Subcutaneous abdominal adipose tissue (tissue), 5 donors: ENCODE data around the gene ZBTB40.

Experiments used
- H3K27ac ChIP-seq: one replicate; pipeline ENCODE4 v1.7.0; 2013; ENCODE audit warnings: low read depth, mild to moderate bottlenecking, inconsistent platforms, low read length, moderate library complexity
- H3K27me3 ChIP-seq, 5 donors: one replicate each; pipeline ENCODE4 v1.7.0; 2013; ENCODE audit warnings: low read length in 5 of 5, inconsistent platforms in 1 of 5; ENCODE audit not compliant: control insufficient read depth in 5 of 5, insufficient read depth in 4 of 5
- H3K36me3 ChIP-seq, 5 donors: one replicate each; pipeline ENCODE4 v1.7.0; 2013; ENCODE audit warnings: low read length in 5 of 5; ENCODE audit not compliant: control insufficient read depth in 5 of 5, insufficient read depth in 5 of 5
- H3K4me1 ChIP-seq, 5 donors: one replicate each; pipeline ENCODE4 v1.7.0; 2013; ENCODE audit warnings: low read length in 5 of 5, mild to moderate bottlenecking in 3 of 5, moderate library complexity in 1 of 5; ENCODE audit not compliant: control insufficient read depth in 5 of 5, insufficient read depth in 5 of 5
- H3K4me3 ChIP-seq, 5 donors: one replicate each; pipeline ENCODE4 v1.7.0; 2013; ENCODE audit warnings: low read length in 5 of 5, low read depth in 1 of 5
- H3K9ac ChIP-seq, 5 donors: one replicate each; pipeline ENCODE4 v1.7.0; 2013; ENCODE audit warnings: low read length in 5 of 5, mild to moderate bottlenecking in 4 of 5, moderate library complexity in 3 of 5
- H3K9me3 ChIP-seq, 5 donors: one replicate each; pipeline ENCODE4 v1.7.0; 2013; ENCODE audit warnings: low read length in 5 of 5; ENCODE audit not compliant: control insufficient read depth in 5 of 5
- donor health status: healthy.
- donor health status: healthy.
- donor health status: healthy.
- donor health status: healthy.
- donor health status: healthy.

Gene ZBTB40

GRCh38 chr1:22547186-22547817, 95.7 kb downstream of the ZBTB40 start:
- Histone ChIP-seq H3K9ac (no peak overlapping the region), H3K9me3 (no peaks in the 10 kb centered on the region), H3K27ac (no peak overlapping the region), H3K4me1 (no peaks in the 10 kb centered on the region), H3K4me3 (no peak overlapping the region), H3K27me3 (peaks cover 30 to 62% (median 49%) of the 10 kb centered on the region in 5 donors), H3K36me3 (no peaks in the 10 kb centered on the region)

GRCh38 chr1:22547818-22548462, 96.3 kb downstream of the ZBTB40 start:
- no peak overlapping the region for H3K4me3 ChIP-seq
- no peaks in the 10 kb centered on the region for H3K9me3 ChIP-seq
- no peak overlapping the region for H3K9ac ChIP-seq
- H3K27me3 ChIP-seq: peaks cover 33 to 66% (median 54%) of the 10 kb centered on the region in 5 donors
- H3K4me1 ChIP-seq: no peaks in the 10 kb centered on the region
- H3K36me3 ChIP-seq: no peaks in the 10 kb centered on the region
- H3K27ac ChIP-seq: no peak overlapping the region

GRCh38 chr1:22550021-22550420, 98.4 kb downstream of the ZBTB40 start:
- Histone ChIP-seq H3K36me3 (no peaks in the 10 kb centered on the region), H3K27me3 (peaks cover 51 to 73% (median 60%) of the 10 kb centered on the region in 5 donors), H3K4me1 (peaks cover 0 to 5% (median 0%) of the 10 kb centered on the region in 5 donors), H3K9me3 (no peaks in the 10 kb centered on the region), H3K27ac (no peak overlapping the region), H3K4me3 (no peak overlapping the region), H3K9ac (no peak overlapping the region)

- peaks cover 0 to 5% (median 0%) of the 10 kb centered on the region in 5 donors for H3K4me1 ChIP-seq
- H3K9me3 ChIP-seq: no peaks in the 10 kb centered on the region
- H3K4me3 ChIP-seq: no peak overlapping the region
- peaks cover 52 to 74% (median 66%) of the 10 kb centered on the region in 5 donors for H3K27me3 ChIP-seq
- H3K9ac ChIP-seq: no peak overlapping the region
- H3K36me3 ChIP-seq: no peaks in the 10 kb centered on the region
- no peak overlapping the region for H3K27ac ChIP-seq
These were observed 99.9 kb downstream of the ZBTB40 start for GRCh38 chr1:22551591-22551990.

- H3K27me3 ChIP-seq: peaks cover 48 to 78% (median 71%) of the 10 kb centered on the region in 5 donors
- no peak overlapping the region for H3K4me3 ChIP-seq
- no peaks in the 10 kb centered on the region for H3K9me3 ChIP-seq
These were observed 100.4 kb downstream of the ZBTB40 start for GRCh38 chr1:22552021-22552420.

GRCh38 chr1:22553104-22553880, 101.6 kb downstream of the ZBTB40 start:
- no peak overlapping the region for H3K9ac ChIP-seq
- H3K4me1 ChIP-seq: peaks cover 0 to 5% (median 0%) of the 10 kb centered on the region in 5 donors
- no peak overlapping the region for H3K27ac ChIP-seq
- H3K27me3 ChIP-seq: peaks cover 44 to 80% (median 69%) of the 10 kb centered on the region in 5 donors
- no peaks in the 10 kb centered on the region for H3K36me3 ChIP-seq
- H3K9me3 ChIP-seq: no peaks in the 10 kb centered on the region
- no peak overlapping the region for H3K4me3 ChIP-seq

More at GRCh38 chr1:22552021-22552420, 100.4 kb downstream of the ZBTB40 start:
- no peaks in the 10 kb centered on the region for H3K36me3 ChIP-seq
- no peak overlapping the region for H3K27ac ChIP-seq
- no peak overlapping the region for H3K9ac ChIP-seq
- peaks cover 0 to 5% (median 0%) of the 10 kb centered on the region in 5 donors for H3K4me1 ChIP-seq

- peaks cover 38 to 76% (median 68%) of the 10 kb centered on the region in 5 donors for H3K27me3 ChIP-seq
These were observed 102.4 kb downstream of the ZBTB40 start for GRCh38 chr1:22553991-22554522.

GRCh38 chr1:22555371-22555656, 103.7 kb downstream of the ZBTB40 start:
- Histone ChIP-seq H3K27me3 (peaks cover 38 to 80% (median 74%) of the 10 kb centered on the region in 5 donors), H3K27ac (no peak overlapping the region), H3K4me3 (no peak overlapping the region), H3K9me3 (no peaks in the 10 kb centered on the region), H3K9ac (no peak overlapping the region), H3K36me3 (no peaks in the 10 kb centered on the region), H3K4me1 (peaks cover 0 to 5% (median 0%) of the 10 kb centered on the region in 5 donors)

More at GRCh38 chr1:22553991-22554522, 102.4 kb downstream of the ZBTB40 start:
- Histone ChIP-seq H3K4me3 (no peak overlapping the region), H3K36me3 (no peaks in the 10 kb centered on the region), H3K9me3 (no peaks in the 10 kb centered on the region), H3K4me1 (peaks cover 0 to 5% (median 0%) of the 10 kb centered on the region in 5 donors), H3K27ac (no peak overlapping the region), H3K9ac (no peak overlapping the region)

- Histone ChIP-seq H3K9me3 (no peaks in the 10 kb centered on the region), H3K27ac (no peak overlapping the region), H3K4me1 (peaks cover 0 to 5% (median 0%) of the 10 kb centered on the region in 5 donors), H3K36me3 (no peaks in the 10 kb centered on the region), H3K4me3 (no peak overlapping the region), H3K27me3 (peaks cover 31 to 80% (median 77%) of the 10 kb centered on the region in 5 donors), H3K9ac (no peak overlapping the region)
These were observed 104.9 kb downstream of the ZBTB40 start for GRCh38 chr1:22556391-22557104.
